ENCODE data around the gene TLR3. TPM values are rescaled to one million over a fixed set of nuclear protein-coding genes. Genes with fewer than 3 reads are reported as not detected.
A peak's percentile ranks its signal among the peaks of the same experiment; 100 is the strongest.

Gene TLR3
- total and polyA plus RNA-seq, 5 donors: 1.6 to 8.2 (median 6.4) TPM

DNA sequence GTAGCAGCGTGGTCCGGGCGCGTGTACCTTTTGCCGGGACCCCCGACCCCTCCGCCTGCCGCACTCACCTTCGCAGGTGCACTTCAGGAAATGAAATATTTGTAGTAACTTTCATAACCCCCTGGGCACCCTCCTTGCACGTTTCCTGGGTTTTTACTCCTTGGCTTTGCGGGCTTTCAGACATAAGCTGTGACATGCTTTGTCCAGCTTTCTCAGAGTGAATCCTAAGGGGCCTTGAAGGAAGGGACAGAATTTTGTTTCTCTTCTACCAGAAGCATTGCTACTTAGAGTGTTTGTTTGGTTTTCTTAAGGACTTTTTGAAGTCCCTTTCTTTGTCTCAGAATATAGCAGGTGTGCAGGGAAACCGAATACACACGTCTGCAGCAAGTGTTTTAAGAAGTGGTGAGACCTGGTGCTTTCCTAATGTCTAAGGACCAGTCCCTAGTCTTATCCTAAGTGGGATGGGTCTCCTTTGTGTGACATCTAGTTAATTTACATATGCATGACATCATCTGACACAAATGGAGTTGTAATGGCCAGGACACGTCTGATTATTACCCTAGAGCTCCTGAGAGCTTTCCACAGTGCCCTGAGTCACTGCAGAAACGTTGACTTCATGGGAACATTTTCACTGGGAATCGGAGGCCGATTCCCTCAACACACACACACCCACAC, 36.8 kb downstream of the TLR3 start:
- peak overlapping the region; percentile 61 for H3K4me3 ChIP-seq (ENCODE audit: low read length)
- no peaks in the 10 kb centered on the region for H3K4me1 ChIP-seq (ENCODE audit: control insufficient read depth, insufficient read depth, low read length)
- H3K27ac ChIP-seq (ENCODE audit: low read length): no peak overlapping the region
- intact Hi-C loops (cut with DNase I): no loop called here
- ATAC-seq (peak; percentile 13 to 28), DNase-seq (no peak)
- 24% methylated on average over 17 of the region's 17 CpGs for WGBS
- H3K9me3 ChIP-seq (ENCODE audit: control insufficient read depth, low read length): no peaks in the 10 kb centered on the region
- H3K27me3 ChIP-seq (ENCODE audit: control insufficient read depth, insufficient read depth): no peaks in the 10 kb centered on the region

DNA sequence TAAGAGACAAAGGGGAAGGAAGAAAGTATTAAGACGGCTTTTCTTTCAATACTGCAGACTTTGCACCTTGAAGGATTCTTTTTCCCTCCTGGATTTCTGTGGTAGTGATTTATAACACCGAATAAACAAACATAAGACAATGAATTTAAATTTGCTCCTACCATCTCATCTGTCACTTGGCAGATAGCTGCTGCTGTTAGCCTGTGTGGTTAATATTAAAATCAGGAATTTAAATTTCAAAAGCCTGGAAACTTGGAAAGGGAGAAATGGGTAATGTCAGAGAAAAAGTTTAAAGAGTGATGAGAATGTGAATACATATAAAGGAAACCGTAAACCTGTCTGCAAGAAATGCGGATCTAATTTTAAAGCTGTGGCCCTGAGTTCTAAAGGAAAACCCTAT, 39.0 kb downstream of the TLR3 start:
- H3K4me1 ChIP-seq (ENCODE audit: control insufficient read depth, insufficient read depth, low read length): no peaks in the 10 kb centered on the region
- 86% methylated on average over 4 of the region's 4 CpGs for WGBS
- DNase-seq (no peak), ATAC-seq (no peak)
- no peak overlapping the region for H3K27ac ChIP-seq (ENCODE audit: low read length)
- H3K27me3 ChIP-seq (ENCODE audit: control insufficient read depth, insufficient read depth): no peaks in the 10 kb centered on the region
- no peaks in the 10 kb centered on the region for H3K9me3 ChIP-seq (ENCODE audit: control insufficient read depth, low read length)
- intact Hi-C loops (cut with DNase I): no loop called here
- no peak overlapping the region for H3K4me3 ChIP-seq (ENCODE audit: low read length)

DNA sequence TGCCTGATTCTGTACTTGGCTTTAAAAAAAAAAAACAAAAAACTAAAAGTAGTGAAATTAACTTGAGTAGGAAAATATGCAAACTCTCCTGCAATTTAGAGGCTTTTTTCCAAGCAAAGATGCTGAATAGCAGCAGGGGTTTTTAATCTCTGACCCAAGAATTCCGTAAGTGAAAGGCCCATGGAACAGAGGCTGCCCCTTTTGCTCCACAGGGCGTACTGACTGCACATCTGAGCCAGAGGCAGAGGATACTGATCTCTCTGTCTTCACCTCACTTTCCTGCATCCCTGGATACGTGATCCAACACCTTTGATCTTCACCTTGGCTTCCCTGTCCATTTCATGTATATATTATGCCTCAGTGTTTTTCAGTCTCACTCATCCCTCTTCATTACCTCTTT, 39.4 kb downstream of the TLR3 start:
- Histone ChIP-seq H3K27ac (ENCODE audit: low read length) (no peak overlapping the region), H3K4me3 (ENCODE audit: low read length) (no peak overlapping the region), H3K9me3 (ENCODE audit: control insufficient read depth, low read length) (no peaks in the 10 kb centered on the region), H3K27me3 (ENCODE audit: control insufficient read depth, insufficient read depth) (no peaks in the 10 kb centered on the region), H3K4me1 (ENCODE audit: control insufficient read depth, insufficient read depth, low read length) (no peaks in the 10 kb centered on the region)
- intact Hi-C loops (cut with DNase I): no loop called here
- no peak for DNase-seq
- WGBS: 80% methylated on average over 3 of the region's 3 CpGs
- no peak for ATAC-seq

DNA sequence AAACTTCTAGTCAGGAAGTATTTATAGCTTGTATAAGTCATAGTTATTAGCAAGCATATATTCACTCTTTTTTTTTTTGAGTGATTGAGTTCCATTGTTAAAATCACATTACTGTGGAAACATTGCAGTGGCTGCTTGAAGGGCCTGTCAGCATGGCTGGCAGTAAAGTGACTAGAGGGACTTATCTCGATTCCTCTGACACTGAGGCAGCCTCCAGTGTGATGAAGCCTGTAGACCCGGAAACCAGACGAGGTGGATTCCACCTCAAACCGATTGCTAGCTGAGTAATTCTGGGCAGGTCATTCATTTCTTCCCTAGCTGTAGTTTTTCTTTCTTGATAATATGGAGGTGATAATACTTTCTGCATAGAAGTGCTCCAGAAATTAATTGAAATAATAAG, 40.3 kb downstream of the TLR3 start:
- no peaks in the 10 kb centered on the region for H3K27me3 ChIP-seq (ENCODE audit: control insufficient read depth, insufficient read depth)
- ATAC-seq (no peak), DNase-seq (no peak)
- no peak overlapping the region for H3K4me3 ChIP-seq (ENCODE audit: low read length)
- WGBS: 60% methylated on average over 4 of the region's 4 CpGs
- intact Hi-C loops (cut with DNase I): no loop called here
- H3K27ac ChIP-seq (ENCODE audit: low read length): no peak overlapping the region
- H3K4me1 ChIP-seq (ENCODE audit: control insufficient read depth, insufficient read depth, low read length): no peaks in the 10 kb centered on the region
- H3K9me3 ChIP-seq (ENCODE audit: control insufficient read depth, low read length): no peaks in the 10 kb centered on the region

DNA sequence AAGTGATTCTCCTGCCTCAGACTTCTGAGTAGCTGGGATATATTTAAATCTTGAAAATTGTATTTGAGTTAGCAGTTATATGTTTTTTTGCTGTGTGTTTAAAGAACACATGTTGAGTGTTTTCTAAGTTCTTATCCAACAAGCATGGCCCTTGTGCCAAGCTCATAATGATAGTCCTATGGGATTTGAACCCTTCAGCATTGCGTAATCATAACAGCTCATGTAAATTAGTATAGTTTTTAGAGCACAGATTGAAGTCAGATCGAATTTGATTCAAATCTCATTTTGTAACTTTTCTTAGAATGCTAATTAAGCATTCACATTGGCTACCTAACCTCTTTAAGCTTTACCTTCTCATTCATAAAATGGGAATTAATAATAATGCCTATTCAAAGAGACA, 47.7 kb downstream of the TLR3 start:
- WGBS: 72% methylated on average over 2 of the region's 2 CpGs
- Histone ChIP-seq H3K4me1 (ENCODE audit: control insufficient read depth, insufficient read depth, low read length) (no peaks in the 10 kb centered on the region), H3K27ac (ENCODE audit: low read length) (no peak overlapping the region), H3K9me3 (ENCODE audit: control insufficient read depth, low read length) (no peaks in the 10 kb centered on the region), H3K27me3 (ENCODE audit: control insufficient read depth, insufficient read depth) (no peaks in the 10 kb centered on the region), H3K4me3 (ENCODE audit: low read length) (no peak overlapping the region)
- no peak for ATAC-seq
- DNase-seq: no peak
- intact Hi-C loops (cut with DNase I): no loop called here

DNA sequence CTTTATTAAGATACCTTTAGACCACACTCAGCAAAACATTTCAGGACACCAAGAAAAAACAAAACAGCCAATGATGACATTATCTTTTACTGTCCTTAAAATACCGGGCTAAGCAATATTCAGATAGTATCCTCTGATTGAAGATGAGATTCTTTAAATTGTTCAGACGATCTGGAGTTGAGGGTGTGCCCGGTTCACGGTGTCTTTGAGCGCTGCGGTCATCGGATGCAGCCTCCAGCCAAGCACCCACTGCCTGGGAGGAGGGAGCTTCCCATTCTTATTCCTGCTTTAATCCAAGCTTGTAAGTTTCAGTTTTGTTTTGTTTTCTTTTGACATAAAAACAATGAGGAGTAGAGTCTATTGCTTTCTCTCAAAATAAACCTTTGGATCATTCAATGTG, 49.6 kb downstream of the TLR3 start:
- no peaks in the 10 kb centered on the region for H3K4me1 ChIP-seq (ENCODE audit: control insufficient read depth, insufficient read depth, low read length)
- H3K27me3 ChIP-seq (ENCODE audit: control insufficient read depth, insufficient read depth): no peaks in the 10 kb centered on the region
- ATAC-seq (no peak), DNase-seq (no peak)
- intact Hi-C loops (cut with DNase I): no loop called here
- H3K27ac ChIP-seq (ENCODE audit: low read length): no peak overlapping the region
- 39% methylated on average over 7 of the region's 7 CpGs for WGBS
- no peaks in the 10 kb centered on the region for H3K9me3 ChIP-seq (ENCODE audit: control insufficient read depth, low read length)
- H3K4me3 ChIP-seq (ENCODE audit: low read length): no peak overlapping the region

DNA sequence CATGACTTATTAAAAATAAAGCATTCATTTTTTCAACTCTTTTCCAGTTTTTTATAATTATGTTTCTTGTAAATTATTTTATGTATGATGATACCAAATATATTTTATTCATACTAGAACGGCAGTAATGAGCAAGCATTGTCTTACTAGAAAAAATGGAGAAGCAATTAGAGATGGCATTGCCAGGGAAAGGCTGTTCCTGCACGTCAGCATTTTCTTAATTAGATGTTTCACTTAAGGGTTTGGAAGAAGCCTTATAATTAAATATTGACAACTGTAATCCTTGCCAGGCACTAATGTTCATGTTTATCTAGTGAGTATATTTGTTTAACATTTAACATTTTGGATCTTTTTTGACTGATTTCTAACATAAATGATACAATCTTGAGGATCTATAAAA, 52.1 kb downstream of the TLR3 start:
- DNase-seq (no peak), ATAC-seq (no peak)
- intact Hi-C loops (cut with DNase I): no loop called here
- no peaks in the 10 kb centered on the region for H3K4me1 ChIP-seq (ENCODE audit: control insufficient read depth, insufficient read depth, low read length)
- no peaks in the 10 kb centered on the region for H3K9me3 ChIP-seq (ENCODE audit: control insufficient read depth, low read length)
- 90% methylated on average over 2 of the region's 2 CpGs for WGBS
- H3K27me3 ChIP-seq (ENCODE audit: control insufficient read depth, insufficient read depth): no peaks in the 10 kb centered on the region
- H3K4me3 ChIP-seq (ENCODE audit: low read length): no peak overlapping the region
- no peak overlapping the region for H3K27ac ChIP-seq (ENCODE audit: low read length)

DNA sequence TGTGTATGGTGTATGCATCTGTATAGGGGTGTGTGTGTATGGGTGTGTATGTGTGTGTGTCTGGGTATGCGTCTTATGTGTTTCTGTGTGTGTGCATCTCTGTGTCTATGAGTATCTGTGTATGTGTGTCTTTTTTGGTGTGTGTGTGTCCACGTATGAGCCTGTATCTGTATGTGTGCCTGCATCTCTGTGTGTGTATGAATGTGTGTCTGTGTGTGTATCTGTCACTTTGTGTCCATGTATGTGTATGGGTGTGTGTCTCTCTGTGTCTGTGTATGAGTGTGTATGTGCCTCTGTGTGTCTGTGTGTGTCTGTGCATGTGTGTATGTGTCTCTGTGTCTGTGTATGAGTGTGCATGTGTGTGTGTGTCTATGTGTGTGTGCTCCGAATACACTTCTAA, 59.9 kb downstream of the TLR3 start:
- DNase-seq: no peak
- Histone ChIP-seq H3K4me1 (ENCODE audit: control insufficient read depth, insufficient read depth, low read length) (no peaks in the 10 kb centered on the region), H3K9me3 (ENCODE audit: control insufficient read depth, low read length) (no peaks in the 10 kb centered on the region), H3K27ac (ENCODE audit: low read length) (no peak overlapping the region), H3K4me3 (ENCODE audit: low read length) (no peak overlapping the region), H3K27me3 (ENCODE audit: control insufficient read depth, insufficient read depth) (no peaks in the 10 kb centered on the region)
- WGBS: 94% methylated on average over 3 of the region's 3 CpGs
- intact Hi-C loops (cut with DNase I): no loop called here
- no peak for ATAC-seq

DNA sequence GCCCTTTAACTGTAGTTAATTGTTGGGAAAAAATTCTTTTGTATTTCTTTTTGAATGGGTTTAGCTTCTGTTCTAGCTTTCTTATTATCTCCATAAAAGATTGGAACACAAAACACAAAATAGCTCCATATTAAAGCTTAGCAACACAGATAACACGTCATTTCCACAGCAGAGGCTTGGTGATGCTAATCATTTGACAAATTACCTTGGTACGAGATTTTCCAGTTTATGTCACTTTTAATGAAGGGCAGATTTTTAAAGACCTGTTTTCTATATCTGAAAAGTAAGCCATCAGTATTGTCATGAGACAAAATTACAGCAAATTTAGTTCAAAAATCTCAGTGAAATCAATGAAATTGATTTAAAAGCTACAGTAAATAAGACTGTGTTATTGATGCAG, 63.0 kb downstream of the TLR3 start:
- intact Hi-C loops (cut with DNase I): loop anchor here (5.0 to 10.0 kb wide), 3 partner anchors 57 to 67 kb away; partner anchors contain the start of gene TLR3 (in 3 of the 4)
- no peaks in the 10 kb centered on the region for H3K27me3 ChIP-seq (ENCODE audit: control insufficient read depth, insufficient read depth)
- H3K4me3 ChIP-seq (ENCODE audit: low read length): no peak overlapping the region
- no peaks in the 10 kb centered on the region for H3K9me3 ChIP-seq (ENCODE audit: control insufficient read depth, low read length)
- H3K4me1 ChIP-seq (ENCODE audit: control insufficient read depth, insufficient read depth, low read length): no peaks in the 10 kb centered on the region
- WGBS: 85% methylated on average over 2 of the region's 2 CpGs
- ATAC-seq (no peak), DNase-seq (no peak)
- H3K27ac ChIP-seq (ENCODE audit: low read length): no peak overlapping the region

DNA sequence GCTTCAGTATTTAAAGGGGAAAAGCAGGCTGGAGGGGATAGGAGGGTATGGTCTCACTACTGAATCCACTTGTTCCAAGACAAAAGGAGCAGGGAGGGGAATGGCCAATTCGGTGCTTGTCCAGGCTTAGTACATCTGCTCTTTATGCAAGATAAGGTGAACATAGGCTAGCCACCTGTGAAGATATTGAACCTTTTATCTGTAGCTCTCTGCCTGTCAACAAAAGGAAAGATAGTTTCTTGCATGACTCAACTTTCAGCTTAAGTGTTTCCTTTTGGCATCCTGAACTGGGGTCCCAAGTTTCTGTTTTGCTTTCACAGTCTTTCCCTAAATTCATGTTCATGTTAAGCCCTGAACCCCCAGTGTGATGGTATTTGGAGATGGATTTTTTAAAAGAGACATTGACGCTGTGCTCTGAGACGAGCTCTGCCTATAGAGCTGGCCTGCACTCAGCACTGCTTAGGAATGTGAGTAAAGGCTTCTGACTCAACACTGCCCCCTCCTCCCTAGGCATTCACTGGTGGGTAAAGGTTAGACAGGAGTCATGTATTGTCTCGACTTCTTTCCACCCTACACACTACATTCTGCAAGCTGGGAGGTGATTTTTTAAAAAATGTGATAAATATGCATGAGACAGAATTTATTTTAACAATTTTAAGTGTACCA, 63.8 kb downstream of the TLR3 start:
- no peak overlapping the region for H3K27ac ChIP-seq (ENCODE audit: low read length)
- H3K4me1 ChIP-seq (ENCODE audit: control insufficient read depth, insufficient read depth, low read length): no peaks in the 10 kb centered on the region
- H3K9me3 ChIP-seq (ENCODE audit: control insufficient read depth, low read length): no peaks in the 10 kb centered on the region
- WGBS: 25% methylated on average over 4 of the region's 4 CpGs
- no peak overlapping the region for H3K4me3 ChIP-seq (ENCODE audit: low read length)
- DNase-seq (no peak), ATAC-seq (peak in 1 of 2 donors; percentile 57)
- intact Hi-C loops (cut with DNase I): loop anchor here (5.0 to 10.0 kb wide), 3 partner anchors 58 to 68 kb away; partner anchors contain the start of gene TLR3 (in 3 of the 4)
- no peaks in the 10 kb centered on the region for H3K27me3 ChIP-seq (ENCODE audit: control insufficient read depth, insufficient read depth)

DNA sequence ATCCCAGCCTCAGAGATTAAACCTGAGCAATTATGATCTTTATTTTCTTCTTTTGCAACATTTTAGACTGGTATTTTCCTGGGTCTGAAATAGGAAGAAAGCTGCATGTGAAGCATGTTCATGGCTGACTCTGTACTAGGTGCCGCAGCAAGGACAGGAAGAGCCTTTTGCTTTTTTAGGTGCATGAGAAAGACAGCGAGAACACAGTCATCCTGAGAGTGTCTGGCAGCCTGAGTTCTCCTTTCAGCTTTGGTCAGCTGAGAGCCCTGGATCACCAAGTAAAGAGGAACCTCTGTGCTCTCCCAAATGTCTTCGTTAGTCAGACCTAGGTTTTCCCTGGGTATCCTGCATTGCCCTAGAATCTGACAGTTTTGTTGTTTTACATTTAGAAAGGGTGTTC, 65.3 kb downstream of the TLR3 start:
- 75% methylated on average over 3 of the region's 3 CpGs for WGBS
- intact Hi-C loops (cut with DNase I): loop anchor here (5.0 to 10.0 kb wide), 3 partner anchors 59 to 69 kb away; partner anchors contain the start of gene TLR3 (in 3 of the 4)
- ATAC-seq (peak; percentile 31 to 38), DNase-seq (no peak)
- no peak overlapping the region for H3K4me3 ChIP-seq (ENCODE audit: low read length)
- H3K9me3 ChIP-seq (ENCODE audit: control insufficient read depth, low read length): no peaks in the 10 kb centered on the region
- H3K4me1 ChIP-seq (ENCODE audit: control insufficient read depth, insufficient read depth, low read length): no peaks in the 10 kb centered on the region
- H3K27ac ChIP-seq (ENCODE audit: low read length): no peak overlapping the region
- H3K27me3 ChIP-seq (ENCODE audit: control insufficient read depth, insufficient read depth): no peaks in the 10 kb centered on the region
